A673 (cell line): ENCODE results near the gene TIMM21.

Experiments used
- EZH2 ChIP-seq: fragments of 200-600 bp; sonication (generic); IDR thresholded peaks from 2 replicates; pipeline ENCODE4 v1.6.1; 2017; ENCODE audit warnings: borderline replicate concordance, low read depth, mild to moderate bottlenecking, mixed read lengths, antibody characterized with exemption, low read length; ENCODE audit not compliant: poor library complexity, severe bottlenecking
- TF ChIP-seq, protein P1 (sequence below): fragments of 300-800, 200-600 bp; sonication (generic); conservative IDR thresholded peaks from 2 replicates; pipeline ENCODE4 v1.5.1; 2017; ENCODE audit warnings: low read depth, mild to moderate bottlenecking, antibody characterized with exemption, low read length, moderate library complexity, mixed read lengths

DNA sequence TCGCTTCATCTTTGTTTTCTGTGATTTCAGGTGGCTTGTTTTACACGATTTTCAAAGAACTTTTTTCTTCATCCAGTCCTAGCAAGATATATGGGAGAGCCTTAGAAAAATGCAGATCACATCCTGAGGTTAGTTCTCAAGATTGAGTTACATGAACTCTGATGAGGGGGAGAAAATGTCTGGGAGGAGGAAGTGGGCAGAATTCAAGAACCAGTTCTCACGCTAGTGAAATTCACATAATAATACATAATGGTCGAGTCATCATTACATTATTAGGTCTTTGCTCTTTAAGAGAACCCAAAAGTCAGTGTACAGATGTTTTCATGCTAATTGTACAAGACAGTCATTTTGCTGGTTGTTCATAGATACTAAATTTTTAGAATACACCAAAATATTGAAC, 7.0 kb downstream of the TIMM21 start:
- TF ChIP-seq, protein P1, sequence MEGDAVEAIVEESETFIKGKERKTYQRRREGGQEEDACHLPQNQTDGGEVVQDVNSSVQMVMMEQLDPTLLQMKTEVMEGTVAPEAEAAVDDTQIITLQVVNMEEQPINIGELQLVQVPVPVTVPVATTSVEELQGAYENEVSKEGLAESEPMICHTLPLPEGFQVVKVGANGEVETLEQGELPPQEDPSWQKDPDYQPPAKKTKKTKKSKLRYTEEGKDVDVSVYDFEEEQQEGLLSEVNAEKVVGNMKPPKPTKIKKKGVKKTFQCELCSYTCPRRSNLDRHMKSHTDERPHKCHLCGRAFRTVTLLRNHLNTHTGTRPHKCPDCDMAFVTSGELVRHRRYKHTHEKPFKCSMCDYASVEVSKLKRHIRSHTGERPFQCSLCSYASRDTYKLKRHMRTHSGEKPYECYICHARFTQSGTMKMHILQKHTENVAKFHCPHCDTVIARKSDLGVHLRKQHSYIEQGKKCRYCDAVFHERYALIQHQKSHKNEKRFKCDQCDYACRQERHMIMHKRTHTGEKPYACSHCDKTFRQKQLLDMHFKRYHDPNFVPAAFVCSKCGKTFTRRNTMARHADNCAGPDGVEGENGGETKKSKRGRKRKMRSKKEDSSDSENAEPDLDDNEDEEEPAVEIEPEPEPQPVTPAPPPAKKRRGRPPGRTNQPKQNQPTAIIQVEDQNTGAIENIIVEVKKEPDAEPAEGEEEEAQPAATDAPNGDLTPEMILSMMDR = no peak
- no peak for TF ChIP-seq EZH2
